ENCODE results near the gene SACS.
A peak's percentile ranks its signal among the peaks of the same experiment; 100 is the strongest.

The SACS gene, protein sequence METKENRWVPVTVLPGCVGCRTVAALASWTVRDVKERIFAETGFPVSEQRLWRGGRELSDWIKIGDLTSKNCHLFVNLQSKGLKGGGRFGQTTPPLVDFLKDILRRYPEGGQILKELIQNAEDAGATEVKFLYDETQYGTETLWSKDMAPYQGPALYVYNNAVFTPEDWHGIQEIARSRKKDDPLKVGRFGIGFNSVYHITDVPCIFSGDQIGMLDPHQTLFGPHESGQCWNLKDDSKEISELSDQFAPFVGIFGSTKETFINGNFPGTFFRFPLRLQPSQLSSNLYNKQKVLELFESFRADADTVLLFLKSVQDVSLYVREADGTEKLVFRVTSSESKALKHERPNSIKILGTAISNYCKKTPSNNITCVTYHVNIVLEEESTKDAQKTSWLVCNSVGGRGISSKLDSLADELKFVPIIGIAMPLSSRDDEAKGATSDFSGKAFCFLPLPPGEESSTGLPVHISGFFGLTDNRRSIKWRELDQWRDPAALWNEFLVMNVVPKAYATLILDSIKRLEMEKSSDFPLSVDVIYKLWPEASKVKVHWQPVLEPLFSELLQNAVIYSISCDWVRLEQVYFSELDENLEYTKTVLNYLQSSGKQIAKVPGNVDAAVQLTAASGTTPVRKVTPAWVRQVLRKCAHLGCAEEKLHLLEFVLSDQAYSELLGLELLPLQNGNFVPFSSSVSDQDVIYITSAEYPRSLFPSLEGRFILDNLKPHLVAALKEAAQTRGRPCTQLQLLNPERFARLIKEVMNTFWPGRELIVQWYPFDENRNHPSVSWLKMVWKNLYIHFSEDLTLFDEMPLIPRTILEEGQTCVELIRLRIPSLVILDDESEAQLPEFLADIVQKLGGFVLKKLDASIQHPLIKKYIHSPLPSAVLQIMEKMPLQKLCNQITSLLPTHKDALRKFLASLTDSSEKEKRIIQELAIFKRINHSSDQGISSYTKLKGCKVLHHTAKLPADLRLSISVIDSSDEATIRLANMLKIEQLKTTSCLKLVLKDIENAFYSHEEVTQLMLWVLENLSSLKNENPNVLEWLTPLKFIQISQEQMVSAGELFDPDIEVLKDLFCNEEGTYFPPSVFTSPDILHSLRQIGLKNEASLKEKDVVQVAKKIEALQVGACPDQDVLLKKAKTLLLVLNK (N-terminal part only)

DNA sequence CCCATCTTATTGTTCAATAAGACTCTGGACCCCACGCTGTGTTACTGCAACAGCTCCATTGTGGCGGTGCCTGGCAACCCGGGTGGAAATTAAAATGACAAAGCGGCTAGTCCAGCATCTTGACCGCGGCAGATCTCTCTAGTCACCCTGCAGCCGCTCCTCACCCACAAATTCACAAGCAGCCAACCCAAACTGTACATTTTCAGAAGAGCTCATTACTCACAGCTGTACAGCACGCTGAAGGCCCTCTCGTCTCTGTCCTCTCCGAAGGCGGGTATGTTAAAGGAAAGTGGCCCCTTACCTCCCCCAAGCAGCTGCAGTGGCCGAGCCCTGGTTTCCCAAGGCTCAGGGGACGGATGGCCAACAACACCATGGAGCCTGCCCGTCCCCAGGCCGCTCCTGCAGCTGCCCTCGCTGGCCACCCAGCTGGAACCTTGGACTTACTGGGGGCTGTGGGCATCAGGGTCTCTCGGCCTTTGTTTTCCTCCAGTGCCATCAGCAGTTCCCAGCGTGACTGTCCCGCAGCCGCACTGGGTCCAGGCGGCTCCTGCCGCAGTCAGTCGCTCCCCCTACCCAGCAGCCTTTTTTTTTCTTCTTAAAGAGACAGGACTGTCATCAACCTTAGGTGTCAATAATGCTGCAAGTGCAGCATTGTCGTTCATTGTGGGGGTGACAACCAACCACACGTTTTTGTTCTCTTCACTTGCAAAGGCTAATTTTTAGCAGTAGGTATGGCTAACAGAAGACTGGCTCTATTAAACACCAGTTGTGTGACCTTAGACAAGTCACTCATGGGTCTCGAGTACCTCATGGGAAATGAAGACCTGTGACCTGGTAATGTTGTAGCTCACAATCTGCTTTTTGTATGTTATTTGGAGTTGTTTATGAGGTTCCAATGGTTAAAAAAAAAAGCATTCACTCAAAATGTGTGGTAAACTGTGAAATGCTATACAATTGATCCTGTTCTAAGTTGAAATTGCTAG is at the start of gene SACS:
Gene SACS (minus strand): TSS at position 532 of the 983 bp plus-strand sequence. CDS start 22,463 bp downstream, outside the sequence.
- TF ChIP-seq, protein P1, sequence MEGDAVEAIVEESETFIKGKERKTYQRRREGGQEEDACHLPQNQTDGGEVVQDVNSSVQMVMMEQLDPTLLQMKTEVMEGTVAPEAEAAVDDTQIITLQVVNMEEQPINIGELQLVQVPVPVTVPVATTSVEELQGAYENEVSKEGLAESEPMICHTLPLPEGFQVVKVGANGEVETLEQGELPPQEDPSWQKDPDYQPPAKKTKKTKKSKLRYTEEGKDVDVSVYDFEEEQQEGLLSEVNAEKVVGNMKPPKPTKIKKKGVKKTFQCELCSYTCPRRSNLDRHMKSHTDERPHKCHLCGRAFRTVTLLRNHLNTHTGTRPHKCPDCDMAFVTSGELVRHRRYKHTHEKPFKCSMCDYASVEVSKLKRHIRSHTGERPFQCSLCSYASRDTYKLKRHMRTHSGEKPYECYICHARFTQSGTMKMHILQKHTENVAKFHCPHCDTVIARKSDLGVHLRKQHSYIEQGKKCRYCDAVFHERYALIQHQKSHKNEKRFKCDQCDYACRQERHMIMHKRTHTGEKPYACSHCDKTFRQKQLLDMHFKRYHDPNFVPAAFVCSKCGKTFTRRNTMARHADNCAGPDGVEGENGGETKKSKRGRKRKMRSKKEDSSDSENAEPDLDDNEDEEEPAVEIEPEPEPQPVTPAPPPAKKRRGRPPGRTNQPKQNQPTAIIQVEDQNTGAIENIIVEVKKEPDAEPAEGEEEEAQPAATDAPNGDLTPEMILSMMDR (IDR thresholded peaks at IDR 0.05) = no peak
- peak within 1 kb of the TSS; percentile 85 for H3K27ac ChIP-seq

DNA sequence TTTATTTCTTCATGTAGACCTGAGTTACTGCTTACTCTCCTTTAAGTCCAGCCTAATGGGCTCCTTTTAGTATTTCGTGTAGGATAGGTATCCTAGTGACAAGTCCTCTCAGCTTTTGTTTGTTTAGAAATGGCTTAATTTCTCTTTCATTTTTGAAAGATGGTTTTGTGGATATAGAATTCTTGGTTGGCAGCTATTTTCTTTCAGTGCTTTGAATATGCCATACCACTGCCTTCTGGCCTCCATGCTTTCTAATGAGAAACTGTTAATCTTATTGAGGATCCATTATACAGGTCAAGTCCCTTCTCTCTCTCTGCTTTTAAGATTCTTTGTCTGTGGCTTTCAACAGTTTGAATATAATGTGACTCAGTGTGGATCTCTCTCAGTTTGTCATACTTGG is 46.8 kb upstream of the SACS start:
- H2AFZ ChIP-seq = no peak overlapping the region
- no peaks in the 10 kb centered on the region for H3K9me3 ChIP-seq (ENCODE audit: control insufficient read depth, low read length)
- no peak overlapping the region for H3K4me3 ChIP-seq (ENCODE audit: low read depth, low read length)
- H3K79me2 ChIP-seq = no peaks in the 10 kb centered on the region
- no peak overlapping the region for H3K9ac ChIP-seq
- H3K4me1 ChIP-seq = no peaks in the 10 kb centered on the region
- no peaks in the 10 kb centered on the region for H3K27me3 ChIP-seq (ENCODE audit: control insufficient read depth, insufficient read depth, low read length)
- no peak overlapping the region for H3K4me2 ChIP-seq (ENCODE audit: low read length)
- H3K36me3 ChIP-seq (ENCODE audit: control insufficient read depth, insufficient read depth, low read length) = no peaks in the 10 kb centered on the region
- TF ChIP-seq, protein P1 (IDR thresholded peaks at IDR 0.05) = no peak
- H3K27ac ChIP-seq = no peak overlapping the region

More for the DNA sequence above, at the start of gene SACS:
- Histone ChIP-seq H3K4me3 (ENCODE audit: low read depth, low read length) (peak within 1 kb of the TSS; percentile 79), H3K27me3 (ENCODE audit: control insufficient read depth, insufficient read depth, low read length) (no peaks in the 10 kb centered on the region), H3K9ac (no peak within 1 kb of the TSS), H3K4me2 (ENCODE audit: low read length) (peak within 1 kb of the TSS; percentile 76), H3K36me3 (ENCODE audit: control insufficient read depth, insufficient read depth, low read length) (no peaks in the 10 kb centered on the region), H2AFZ (peak within 1 kb of the TSS; percentile 72), H3K9me3 (ENCODE audit: control insufficient read depth, low read length) (no peaks in the 10 kb centered on the region), H3K79me2 (peaks cover 7% of the 10 kb centered on the region), H3K4me1 (peaks cover 18% of the 10 kb centered on the region)

DNA sequence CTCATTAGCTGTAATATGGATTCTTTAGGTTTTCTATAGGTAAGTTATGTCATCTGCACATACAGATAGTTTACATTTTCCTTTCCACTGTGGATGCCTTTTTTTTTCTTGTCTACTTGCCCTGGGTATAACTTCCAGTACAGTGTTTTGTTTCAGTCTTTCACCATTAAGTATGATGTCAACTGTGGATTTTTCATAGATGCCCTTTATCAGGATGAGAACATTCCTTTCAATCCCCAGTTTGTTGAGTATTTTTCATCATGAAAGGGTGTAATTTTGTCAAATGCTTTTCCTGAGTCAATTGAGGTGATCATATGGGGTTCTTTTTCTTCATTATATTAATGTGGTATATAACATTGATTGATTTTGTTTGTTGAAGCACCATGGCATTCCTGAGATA is 43.6 kb upstream of the SACS start:
- Histone ChIP-seq H3K27me3 (ENCODE audit: control insufficient read depth, insufficient read depth, low read length) (no peaks in the 10 kb centered on the region), H3K4me3 (ENCODE audit: low read depth, low read length) (no peak overlapping the region), H3K79me2 (no peaks in the 10 kb centered on the region), H3K4me1 (no peaks in the 10 kb centered on the region), H3K36me3 (ENCODE audit: control insufficient read depth, insufficient read depth, low read length) (no peaks in the 10 kb centered on the region), H2AFZ (no peak overlapping the region), H3K27ac (no peak overlapping the region), H3K9me3 (ENCODE audit: control insufficient read depth, low read length) (no peaks in the 10 kb centered on the region), H3K9ac (no peak overlapping the region), H3K4me2 (ENCODE audit: low read length) (no peak overlapping the region)
- TF ChIP-seq, protein P1 (IDR thresholded peaks at IDR 0.05) = no peak

DNA sequence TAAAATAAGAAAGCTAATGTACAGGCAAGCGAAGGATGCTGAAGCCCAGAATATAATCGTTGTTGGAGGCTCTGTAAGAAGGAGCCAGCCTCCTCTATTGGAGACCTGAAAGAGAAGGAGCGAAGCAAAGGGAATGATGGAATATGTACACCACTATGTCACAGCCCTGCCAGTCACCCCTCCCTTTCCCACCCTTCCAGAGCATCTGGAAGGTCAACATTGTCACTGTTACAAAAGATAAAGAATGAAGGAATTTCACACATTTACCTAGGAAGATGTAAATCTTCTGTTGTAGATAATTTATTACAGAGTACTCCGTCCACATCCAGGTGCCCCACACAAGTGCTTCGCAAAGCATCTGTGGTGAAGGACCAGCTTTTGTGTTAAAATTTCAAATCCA is 39.7 kb upstream of the SACS start:
- TF ChIP-seq, protein P1 (IDR thresholded peaks at IDR 0.05) = no peak
- H3K4me3 ChIP-seq (ENCODE audit: low read depth, low read length) = no peak overlapping the region
- H3K4me2 ChIP-seq (ENCODE audit: low read length) = no peak overlapping the region
- H3K9ac ChIP-seq = no peak overlapping the region
- no peaks in the 10 kb centered on the region for H3K27me3 ChIP-seq (ENCODE audit: control insufficient read depth, insufficient read depth, low read length)
- H3K36me3 ChIP-seq (ENCODE audit: control insufficient read depth, insufficient read depth, low read length) = no peaks in the 10 kb centered on the region
- H3K27ac ChIP-seq = no peak overlapping the region
- no peaks in the 10 kb centered on the region for H3K9me3 ChIP-seq (ENCODE audit: control insufficient read depth, low read length)
- no peaks in the 10 kb centered on the region for H3K79me2 ChIP-seq
- H3K4me1 ChIP-seq = no peaks in the 10 kb centered on the region
- H2AFZ ChIP-seq = no peak overlapping the region

Measured in parathyroid adenoma (tissue), 2 donors.